Melanocyte of skin (primary cell): ENCODE measurements around the gene PLEKHG5. TPM values are rescaled to one million over a fixed set of nuclear protein-coding genes. Genes with fewer than 3 reads are reported as not detected.

Experiments
- small RNA-seq, 2 donors: library from RNA; depleted of rRNA; stranded (forward); fragments of <200 nt; gene quantifications; one replicate each; pipeline ENCODE3, GENCODE V24; 2012
- total RNA-seq, 2 donors: library from RNA; depleted of rRNA; stranded (reverse); fragments of >200 nt; gene quantifications; 2 replicates each; pipeline ENCODE4 v1.2.3, GENCODE V29; 2012

The PLEKHG5 gene, protein sequence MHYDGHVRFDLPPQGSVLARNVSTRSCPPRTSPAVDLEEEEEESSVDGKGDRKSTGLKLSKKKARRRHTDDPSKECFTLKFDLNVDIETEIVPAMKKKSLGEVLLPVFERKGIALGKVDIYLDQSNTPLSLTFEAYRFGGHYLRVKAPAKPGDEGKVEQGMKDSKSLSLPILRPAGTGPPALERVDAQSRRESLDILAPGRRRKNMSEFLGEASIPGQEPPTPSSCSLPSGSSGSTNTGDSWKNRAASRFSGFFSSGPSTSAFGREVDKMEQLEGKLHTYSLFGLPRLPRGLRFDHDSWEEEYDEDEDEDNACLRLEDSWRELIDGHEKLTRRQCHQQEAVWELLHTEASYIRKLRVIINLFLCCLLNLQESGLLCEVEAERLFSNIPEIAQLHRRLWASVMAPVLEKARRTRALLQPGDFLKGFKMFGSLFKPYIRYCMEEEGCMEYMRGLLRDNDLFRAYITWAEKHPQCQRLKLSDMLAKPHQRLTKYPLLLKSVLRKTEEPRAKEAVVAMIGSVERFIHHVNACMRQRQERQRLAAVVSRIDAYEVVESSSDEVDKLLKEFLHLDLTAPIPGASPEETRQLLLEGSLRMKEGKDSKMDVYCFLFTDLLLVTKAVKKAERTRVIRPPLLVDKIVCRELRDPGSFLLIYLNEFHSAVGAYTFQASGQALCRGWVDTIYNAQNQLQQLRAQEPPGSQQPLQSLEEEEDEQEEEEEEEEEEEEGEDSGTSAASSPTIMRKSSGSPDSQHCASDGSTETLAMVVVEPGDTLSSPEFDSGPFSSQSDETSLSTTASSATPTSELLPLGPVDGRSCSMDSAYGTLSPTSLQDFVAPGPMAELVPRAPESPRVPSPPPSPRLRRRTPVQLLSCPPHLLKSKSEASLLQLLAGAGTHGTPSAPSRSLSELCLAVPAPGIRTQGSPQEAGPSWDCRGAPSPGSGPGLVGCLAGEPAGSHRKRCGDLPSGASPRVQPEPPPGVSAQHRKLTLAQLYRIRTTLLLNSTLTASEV
- 1 to 10 TPM in 1 of 2 donors, under 1 TPM in 1; 0.33 to 1.4 TPM for total RNA-seq

DNA sequence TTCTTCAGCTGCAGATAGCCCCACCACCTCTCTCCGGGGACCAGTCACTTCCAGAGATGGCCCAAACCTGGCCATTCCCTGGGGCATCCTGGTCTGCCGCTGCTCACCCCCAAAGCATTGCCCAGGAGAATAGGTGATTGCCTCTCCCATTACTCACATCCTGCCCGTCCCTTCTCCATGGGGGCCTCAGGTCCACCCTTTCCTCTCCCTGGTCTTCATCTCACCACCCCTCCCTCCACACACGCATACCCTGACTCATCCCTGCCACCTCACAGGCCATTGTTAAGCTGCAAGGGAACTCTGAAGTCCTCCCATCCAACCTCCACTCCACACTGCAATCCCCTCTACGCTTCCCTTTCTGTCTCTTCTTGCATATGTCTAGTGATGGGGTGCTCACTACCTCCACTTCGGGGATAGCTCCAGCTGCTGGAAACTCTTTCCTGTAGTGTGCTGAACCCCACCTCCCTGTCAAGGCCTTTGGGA, at the start of gene PLEKHG5:
TSS of gene PLEKHG5 (minus strand) at position 188 of the 483 bp plus-strand sequence. CDS start 14,096 bp downstream, outside the sequence.

DNA sequence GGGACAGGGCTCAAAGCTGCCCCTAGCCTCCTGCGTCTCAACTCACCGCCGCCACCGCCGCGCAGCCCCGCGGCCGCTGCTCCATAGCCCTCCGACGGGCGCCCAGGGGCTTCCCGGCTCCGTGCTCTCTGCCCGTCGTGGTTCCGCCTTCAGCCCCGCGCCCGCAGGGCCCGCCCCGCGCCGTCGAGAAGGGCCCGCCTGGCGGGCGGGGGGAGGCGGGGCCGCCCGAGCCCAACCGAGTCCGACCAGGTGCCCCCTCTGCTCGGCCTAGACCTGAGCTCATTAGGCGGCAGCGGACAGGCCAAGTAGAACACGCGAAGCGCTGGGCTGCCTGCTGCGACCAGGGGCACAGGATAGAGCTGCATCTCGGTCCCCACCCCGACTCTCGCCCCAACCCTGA, 25.4 kb downstream of the PLEKHG5 start, which contains the start of gene TNFRSF25:
TSS of gene TNFRSF25 (minus strand) at position 151 of the 400 bp plus-strand sequence. CDS start at position 85, 66 bp downstream.

DNA sequence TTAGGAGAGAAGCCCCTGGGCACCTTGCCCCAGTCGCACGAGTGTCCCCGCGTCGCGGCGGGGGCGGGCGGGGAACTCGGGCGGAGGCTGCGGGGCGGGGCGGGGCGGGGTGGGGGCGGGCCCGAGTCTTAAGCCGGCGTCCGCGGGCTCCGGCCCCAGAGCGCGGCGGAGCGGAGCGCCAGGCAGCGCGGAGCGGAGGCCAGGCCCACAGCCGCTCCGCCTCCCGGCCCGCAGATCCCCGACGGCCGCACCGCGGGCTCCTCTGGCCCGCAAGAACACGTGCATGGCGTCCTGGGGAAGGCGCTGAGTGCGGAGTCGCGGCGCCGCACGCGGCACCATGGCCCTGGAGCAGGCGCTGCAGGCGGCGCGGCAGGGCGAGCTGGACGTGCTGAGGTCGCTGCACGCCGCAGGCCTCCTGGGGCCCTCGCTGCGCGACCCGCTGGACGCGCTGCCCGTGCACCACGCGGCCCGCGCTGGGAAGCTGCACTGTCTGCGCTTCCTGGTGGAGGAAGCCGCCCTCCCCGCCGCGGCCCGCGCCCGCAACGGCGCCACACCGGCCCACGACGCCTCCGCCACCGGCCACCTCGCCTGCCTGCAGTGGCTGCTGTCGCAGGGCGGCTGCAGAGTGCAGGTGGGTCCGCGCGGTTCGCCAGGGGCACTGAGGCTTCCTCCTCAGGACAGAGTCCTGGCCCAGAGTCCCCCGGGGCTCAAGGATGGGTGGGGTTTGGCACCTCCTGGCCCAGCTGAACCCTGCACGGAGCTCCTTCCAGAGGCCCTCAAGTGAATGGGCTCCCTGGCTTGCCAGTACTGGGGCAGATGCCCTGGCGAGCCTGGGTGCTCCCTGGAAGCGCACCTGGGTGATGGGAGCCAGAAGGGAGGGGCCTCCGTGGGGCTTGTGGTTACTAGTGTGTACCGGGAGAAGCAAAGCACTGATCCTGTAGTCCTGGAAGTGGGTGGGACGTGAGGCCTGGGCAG, 66.6 kb downstream of the PLEKHG5 start, which contains the start of gene ESPN:
TSS of gene ESPN (plus strand) at position 158 of the 975 bp plus-strand sequence. CDS start at position 338, 180 bp downstream.

DNA sequence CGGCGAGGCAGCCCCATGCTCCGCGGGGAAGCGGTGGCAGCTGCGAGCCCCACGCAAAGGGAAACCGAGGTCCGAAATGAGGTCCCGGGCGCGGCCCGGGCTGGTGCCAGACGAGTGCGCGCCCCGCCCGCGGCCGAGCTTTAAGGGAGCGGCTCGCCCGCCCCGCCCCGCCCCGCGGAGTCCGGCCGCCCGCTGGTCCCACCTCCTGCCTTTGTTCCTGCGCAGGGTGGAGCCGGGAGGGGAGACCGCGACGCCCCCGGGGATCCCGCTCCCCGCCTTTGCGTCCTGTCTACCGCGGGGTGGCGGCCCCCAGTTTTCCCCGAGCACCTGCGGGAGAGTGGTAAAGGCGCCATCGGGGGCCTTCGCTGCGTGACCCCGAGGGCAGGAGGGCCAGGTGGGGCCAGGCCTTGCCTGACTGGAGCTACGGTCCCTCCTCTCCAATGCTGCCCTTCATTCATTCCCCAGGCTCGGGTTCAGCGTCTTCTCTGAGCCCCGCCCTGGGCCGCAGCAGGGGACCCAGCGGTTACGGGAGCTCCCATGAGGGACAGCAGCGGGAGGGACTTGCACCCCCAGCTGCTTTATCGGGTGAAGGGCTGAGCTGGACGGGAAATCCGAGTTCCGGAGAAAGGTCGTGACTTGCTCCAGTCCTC, 71.5 kb downstream of the PLEKHG5 start, which contains the start of gene HES2:
TSS of gene HES2 (minus strand) at position 116 of the 650 bp plus-strand sequence. CDS start at position 17, 99 bp downstream.

Small RNA genes within 50 kb of the gene (small RNA-seq; reads per million reads assigned to genes)
- gene MIR4252 (0 reads per million in 2 donors), gene RNU6-731P (0 reads per million in 2 donors)

Other genes with a start within 250 kb of the PLEKHG5 start
- not detected for gene HES3, start 247.5 kb downstream of the PLEKHG5 start, total RNA-seq
- gene GPR153, start 230.6 kb downstream of the PLEKHG5 start, total RNA-seq: 1 to 10 TPM; 5.7 to 8.3 TPM
- 100 to 1,000 TPM; 115 to 148 TPM for gene ACOT7, start 97.9 kb downstream of the PLEKHG5 start, total RNA-seq
- gene HES2, start 71.7 kb downstream of the PLEKHG5 start, total RNA-seq: under 1 TPM in 1 of 2 donors, not detected in 1; 0.33 TPM
- gene ESPN, start 66.9 kb downstream of the PLEKHG5 start, total RNA-seq: under 1 TPM in 1 of 2 donors, not detected in 1; under 0.01 TPM
- gene TNFRSF25, start 25.5 kb downstream of the PLEKHG5 start, total RNA-seq: under 1 TPM in 1 of 2 donors, not detected in 1; under 0.01 TPM
- 10 to 100 TPM; 19.3 to 25.3 TPM for gene NOL9, start 62.8 kb upstream of the PLEKHG5 start, total RNA-seq
- not detected for gene TAS1R1, start 63.6 kb upstream of the PLEKHG5 start, total RNA-seq
- gene ZBTB48, start 88.3 kb upstream of the PLEKHG5 start, total RNA-seq: 10 to 100 TPM; 10.3 to 14.0 TPM
- 10 to 100 TPM; 51.0 to 54.7 TPM for gene KLHL21, start 111.2 kb upstream of the PLEKHG5 start, total RNA-seq
- 1 to 10 TPM; 8.9 to 9.7 TPM for gene PHF13, start 122.1 kb upstream of the PLEKHG5 start, total RNA-seq
- gene THAP3, start 133.2 kb upstream of the PLEKHG5 start, total RNA-seq: 10 to 100 TPM; 14.8 to 21.0 TPM
- 10 to 100 TPM; 35.4 to 44.3 TPM for gene DNAJC11, start 210.1 kb upstream of the PLEKHG5 start, total RNA-seq